GM12872 (cell line): ENCODE data around the gene OR10AD1.

Experiments used
- CTCF ChIP-seq: IDR thresholded peaks from 3 replicates; pipeline ENCODE4 v1.5.1; 2011; ENCODE audit warnings: low read depth, mild to moderate bottlenecking, low read length, moderate library complexity; ENCODE audit not compliant: insufficient read depth

OR10AD1 gene

GRCh38 chr12:48180857-48181495 lies 22.1 kb downstream of the OR10AD1 start:
- TF ChIP-seq CTCF = no peak

GRCh38 chr12:48180424-48180823 lies 22.7 kb downstream of the OR10AD1 start:
- no peak for TF ChIP-seq CTCF

- no peak for TF ChIP-seq CTCF
These were observed 23.6 kb downstream of the OR10AD1 start for GRCh38 chr12:48179466-48179865.

- TF ChIP-seq CTCF = no peak
These were observed 25.1 kb downstream of the OR10AD1 start for GRCh38 chr12:48177982-48178381.

- no peak for TF ChIP-seq CTCF
These were observed 26.7 kb downstream of the OR10AD1 start for GRCh38 chr12:48176417-48176751.

- TF ChIP-seq CTCF = no peak
These were observed 27.3 kb downstream of the OR10AD1 start for GRCh38 chr12:48175613-48176416.

GRCh38 chr12:48169011-48169410 lies 34.1 kb downstream of the OR10AD1 start:
- TF ChIP-seq CTCF = no peak
